Astrocyte of the cerebellum (primary cell): ENCODE data around the gene SCARB1.

ENCODE experiments used
- DNase-seq: peaks from one replicate; pipeline ENCODE4 v3.0.0-alpha.2; 2011; ENCODE audit warnings: low read depth
- H3K4me3 ChIP-seq: 2 replicates; pipeline ENCODE4 v1.5.1; 2011; ENCODE audit warnings: mild to moderate bottlenecking, low read depth, low read length, moderate library complexity
- CTCF ChIP-seq: IDR thresholded peaks from 2 replicates; pipeline ENCODE4 v1.5.1; 2012; ENCODE audit warnings: low read length, low read depth, moderate library complexity, mild to moderate bottlenecking; ENCODE audit errors: missing control alignments
- in situ Hi-C: cut with HindIII; loops from 2 replicates; pipeline ENCODE4 v1.10.0; 2017; ENCODE audit warnings: low sequenced_read_pairs

SCARB1 gene

GRCh38 chr12:124805876-124806668 is 57.6 kb downstream of the SCARB1 start:
- no peak for DNase-seq
- in situ Hi-C loops, result no loop called here
- no peak for TF ChIP-seq CTCF
- H3K4me3 ChIP-seq, result no peak overlapping the region

- in situ Hi-C loops, result no loop called here
- TF ChIP-seq CTCF, result no peak
- H3K4me3 ChIP-seq, result no peak overlapping the region
- no peak for DNase-seq
These were observed 58.6 kb downstream of the SCARB1 start for GRCh38 chr12:124805050-124805449.

GRCh38 chr12:124804011-124804621 is 59.5 kb downstream of the SCARB1 start:
- peak; percentile 23 for DNase-seq
- no peak overlapping the region for H3K4me3 ChIP-seq
- in situ Hi-C loops, result no loop called here
- no peak for TF ChIP-seq CTCF

GRCh38 chr12:124802361-124802760 is 61.3 kb downstream of the SCARB1 start:
- no peak for TF ChIP-seq CTCF
- H3K4me3 ChIP-seq, result no peak overlapping the region
- in situ Hi-C loops, result no loop called here
- DNase-seq, result no peak

GRCh38 chr12:124800506-124800905 is 63.2 kb downstream of the SCARB1 start:
- no peak for TF ChIP-seq CTCF
- H3K4me3 ChIP-seq, result no peak overlapping the region
- no peak for DNase-seq
- in situ Hi-C loops, result no loop called here

GRCh38 chr12:124797321-124797720 is 66.3 kb downstream of the SCARB1 start:
- H3K4me3 ChIP-seq, result no peak overlapping the region
- TF ChIP-seq CTCF, result no peak
- in situ Hi-C loops, result no loop called here
- DNase-seq, result no peak
